Measurements from ENCODE around the gene AGO4. TPM values are rescaled to one million over a fixed set of nuclear protein-coding genes. Genes with fewer than 3 reads are reported as not detected.
A peak's percentile ranks its signal among the peaks of the same experiment; 100 is the strongest.

AGO4 gene
- total RNA-seq, 1 experiment from 2014 or later: 8.1 TPM

GRCh38 chr1:35764283-35764682 is 43.5 kb upstream of the AGO4 start:
- CTCF ChIA-PET: no interaction called here
- no peak for DNase-seq
- BruUV-seq (replicated peaks): no TSS peak
- peaks cover 34% of the 10 kb centered on the region for H3K36me3 Mint-ChIP-seq (ENCODE audit: insufficient read depth, unreplicated experiment)
- H3K4me1 Mint-ChIP-seq (ENCODE audit: low read depth, unreplicated experiment): no peaks in the 10 kb centered on the region
- intact Hi-C loops (cut with micrococcal nuclease; ENCODE audit: unreplicated experiment): no loop called here
- no peaks in the 10 kb centered on the region for H3K9me3 Mint-ChIP-seq (ENCODE audit: unreplicated experiment)
- no peak overlapping the region for H3K4me3 Mint-ChIP-seq (ENCODE audit: unreplicated experiment)
- H3K27me3 ChIP-seq (replicated peaks; ENCODE audit: control insufficient read depth, insufficient read depth, low read length): no peaks in the 10 kb centered on the region
- H3K9me3 ChIP-seq: no peaks in the 10 kb centered on the region
- H3K4me1 ChIP-seq: no peaks in the 10 kb centered on the region
- POLR2A ChIA-PET: no interaction called here
- no peak overlapping the region for H3K27ac Mint-ChIP-seq (ENCODE audit: unreplicated experiment)
- H3K36me3 ChIP-seq (ENCODE audit: control insufficient read depth, insufficient read depth, low read length): no peaks in the 10 kb centered on the region
- H3K4me3 ChIP-seq (ENCODE audit: low read depth, low read length): no peak overlapping the region
- TF ChIP-seq, protein P1, sequence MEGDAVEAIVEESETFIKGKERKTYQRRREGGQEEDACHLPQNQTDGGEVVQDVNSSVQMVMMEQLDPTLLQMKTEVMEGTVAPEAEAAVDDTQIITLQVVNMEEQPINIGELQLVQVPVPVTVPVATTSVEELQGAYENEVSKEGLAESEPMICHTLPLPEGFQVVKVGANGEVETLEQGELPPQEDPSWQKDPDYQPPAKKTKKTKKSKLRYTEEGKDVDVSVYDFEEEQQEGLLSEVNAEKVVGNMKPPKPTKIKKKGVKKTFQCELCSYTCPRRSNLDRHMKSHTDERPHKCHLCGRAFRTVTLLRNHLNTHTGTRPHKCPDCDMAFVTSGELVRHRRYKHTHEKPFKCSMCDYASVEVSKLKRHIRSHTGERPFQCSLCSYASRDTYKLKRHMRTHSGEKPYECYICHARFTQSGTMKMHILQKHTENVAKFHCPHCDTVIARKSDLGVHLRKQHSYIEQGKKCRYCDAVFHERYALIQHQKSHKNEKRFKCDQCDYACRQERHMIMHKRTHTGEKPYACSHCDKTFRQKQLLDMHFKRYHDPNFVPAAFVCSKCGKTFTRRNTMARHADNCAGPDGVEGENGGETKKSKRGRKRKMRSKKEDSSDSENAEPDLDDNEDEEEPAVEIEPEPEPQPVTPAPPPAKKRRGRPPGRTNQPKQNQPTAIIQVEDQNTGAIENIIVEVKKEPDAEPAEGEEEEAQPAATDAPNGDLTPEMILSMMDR (IDR thresholded peaks at IDR 0.05; ENCODE audit: insufficient read depth in 1 of 2, low read depth in 1 of 2, low read length in 1 of 2, severe bottlenecking in 1 of 2, unreplicated experiment in 1 of 2): no peak
- H3K27me3 Mint-ChIP-seq (ENCODE audit: insufficient read depth, unreplicated experiment): no peaks in the 10 kb centered on the region

DNA sequence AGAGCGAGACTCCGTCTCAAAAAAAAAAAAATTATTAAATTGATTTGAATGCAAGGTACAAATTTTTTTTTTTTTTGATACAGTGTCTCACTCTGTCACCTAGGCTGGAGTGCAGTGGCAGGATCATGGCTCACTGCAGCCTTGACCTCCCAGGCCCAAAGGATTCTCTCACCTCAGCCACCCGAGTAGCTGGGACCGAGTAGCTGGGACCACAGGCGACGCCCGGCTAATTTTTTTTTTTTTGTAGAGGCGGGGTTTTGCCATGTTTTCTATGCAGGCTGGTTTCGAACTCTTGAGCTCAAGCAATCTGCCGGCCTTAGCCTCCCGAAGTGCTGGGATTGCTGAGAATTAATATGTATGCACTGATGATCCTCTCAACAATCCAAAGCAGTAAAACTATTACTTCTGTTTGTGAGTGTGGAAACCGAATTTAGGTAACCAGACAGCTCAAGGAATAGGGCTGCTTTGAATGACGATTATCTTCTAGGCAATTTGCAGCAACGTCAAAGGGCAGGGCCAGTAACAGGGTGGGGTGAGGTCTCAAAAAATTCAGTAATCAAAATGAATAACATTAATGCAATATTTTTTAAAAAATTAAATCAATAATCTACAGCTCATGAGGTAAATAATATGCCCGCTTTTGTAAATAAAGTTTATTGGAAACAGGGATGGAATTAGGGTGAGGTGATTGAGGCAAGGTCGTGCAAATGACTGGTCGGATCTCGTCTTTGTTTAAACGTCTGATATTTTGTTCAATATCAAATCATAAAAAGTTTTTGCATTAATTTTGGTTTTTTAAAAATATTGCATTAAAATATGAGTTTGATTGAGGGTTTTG is 39.2 kb upstream of the AGO4 start:
- peak overlapping the region; percentile 98 for H3K4me3 Mint-ChIP-seq (ENCODE audit: unreplicated experiment)
- DNase-seq: no peak
- Histone ChIP-seq H3K4me3 (ENCODE audit: low read depth, low read length) (peak overlapping the region; percentile 77), H3K36me3 (ENCODE audit: control insufficient read depth, insufficient read depth, low read length) (no peaks in the 10 kb centered on the region), H3K27me3 (replicated peaks; ENCODE audit: control insufficient read depth, insufficient read depth, low read length) (no peaks in the 10 kb centered on the region), H3K4me1 (no peaks in the 10 kb centered on the region), H3K9me3 (no peaks in the 10 kb centered on the region)
- no peaks in the 10 kb centered on the region for H3K9me3 Mint-ChIP-seq (ENCODE audit: unreplicated experiment)
- H3K27ac Mint-ChIP-seq (ENCODE audit: unreplicated experiment): no peak overlapping the region
- no peaks in the 10 kb centered on the region for H3K27me3 Mint-ChIP-seq (ENCODE audit: insufficient read depth, unreplicated experiment)
- POLR2A ChIA-PET: interaction anchor here (0.7 to 1.6 kb wide), 4 partner anchors 18 to 921 kb away, joined by 3 to 6 read pairs (median 4); partner anchors contain the start of genes KIAA0319L and NCDN
- TF ChIP-seq, protein P1 (IDR thresholded peaks at IDR 0.05; ENCODE audit: insufficient read depth in 1 of 2, low read depth in 1 of 2, low read length in 1 of 2, severe bottlenecking in 1 of 2, unreplicated experiment in 1 of 2): no peak
- TSS peak; percentile 61 for BruUV-seq (replicated peaks)
- intact Hi-C loops (cut with micrococcal nuclease; ENCODE audit: unreplicated experiment): loop anchor here (1.0 kb wide), 1 partner anchor 199 kb away; no protein-coding TSS in a partner anchor
- CTCF ChIA-PET: interaction anchor here (1.0 to 1.3 kb wide), 2 partner anchors 53 to 212 kb away, joined by 3 to 5 read pairs; partner anchors contain the start of gene KIAA0319L
- H3K4me1 Mint-ChIP-seq (ENCODE audit: low read depth, unreplicated experiment): no peaks in the 10 kb centered on the region
- peaks cover 19% of the 10 kb centered on the region for H3K36me3 Mint-ChIP-seq (ENCODE audit: insufficient read depth, unreplicated experiment)

GRCh38 chr1:35769188-35769758 is 38.5 kb upstream of the AGO4 start:
- intact Hi-C loops (cut with micrococcal nuclease; ENCODE audit: unreplicated experiment): loop anchor here (1.0 kb wide), 1 partner anchor 200 kb away; no protein-coding TSS in a partner anchor
- Histone ChIP-seq H3K4me1 (no peaks in the 10 kb centered on the region), H3K27me3 (replicated peaks; ENCODE audit: control insufficient read depth, insufficient read depth, low read length) (no peaks in the 10 kb centered on the region), H3K9me3 (no peaks in the 10 kb centered on the region), H3K4me3 (ENCODE audit: low read depth, low read length) (peak overlapping the region; percentile 77), H3K36me3 (ENCODE audit: control insufficient read depth, insufficient read depth, low read length) (no peaks in the 10 kb centered on the region)
- no peaks in the 10 kb centered on the region for H3K4me1 Mint-ChIP-seq (ENCODE audit: low read depth, unreplicated experiment)
- peak; percentile 82 to 84 for DNase-seq
- ChIA-PET CTCF (interaction anchor here (0.6 to 1.3 kb wide), 3 partner anchors 200 to 472 kb away, joined by 4 to 5 read pairs (median 4); partner anchors contain the start of gene KIAA0319L), POLR2A (interaction anchor here (0.6 to 1.6 kb wide), 5 partner anchors 18 to 213 kb away, joined by 3 to 6 read pairs (median 5); partner anchors contain the start of genes KIAA0319L and NCDN)
- H3K27me3 Mint-ChIP-seq (ENCODE audit: insufficient read depth, unreplicated experiment): no peaks in the 10 kb centered on the region
- no peaks in the 10 kb centered on the region for H3K9me3 Mint-ChIP-seq (ENCODE audit: unreplicated experiment)
- peak overlapping the region; percentile 98 for H3K4me3 Mint-ChIP-seq (ENCODE audit: unreplicated experiment)
- no TSS peak for BruUV-seq (replicated peaks)
- TF ChIP-seq, protein P1 (IDR thresholded peaks at IDR 0.05; ENCODE audit: insufficient read depth in 1 of 2, low read depth in 1 of 2, low read length in 1 of 2, severe bottlenecking in 1 of 2, unreplicated experiment in 1 of 2): no peak
- H3K36me3 Mint-ChIP-seq (ENCODE audit: insufficient read depth, unreplicated experiment): peaks cover 14% of the 10 kb centered on the region
- H3K27ac Mint-ChIP-seq (ENCODE audit: unreplicated experiment): peak overlapping the region; percentile 92
